HUES64 (cell line): ENCODE results near the gene ITPKA. TPM values are rescaled to one million over a fixed set of nuclear protein-coding genes. Genes with fewer than 3 reads are reported as not detected.
"Not testable (repeated sequence)": the region's sequence is repeated elsewhere in the genome, so short reads cannot be mapped to it uniquely, and the experiment has no call there.

Experiments used
- H3K27ac ChIP-seq: 2 replicates; pipeline ENCODE4 v1.7.0; 2013; ENCODE audit warnings: low read depth, low read length, inconsistent platforms
- H3K27me3 ChIP-seq: 2 replicates; pipeline ENCODE4 v1.6.1; 2013; ENCODE audit warnings: mild to moderate bottlenecking, low read length; ENCODE audit not compliant: insufficient read depth
- H3K36me3 ChIP-seq: 2 replicates; pipeline ENCODE4 v1.6.1; 2013; ENCODE audit warnings: mild to moderate bottlenecking, low read length; ENCODE audit not compliant: insufficient read depth
- H3K4me1 ChIP-seq: 2 replicates; pipeline ENCODE4 v1.6.1; 2013; ENCODE audit warnings: mild to moderate bottlenecking, low read length, moderate library complexity; ENCODE audit not compliant: insufficient read depth
- H3K4me3 ChIP-seq: 2 replicates; pipeline ENCODE4 v1.5.1; 2013; ENCODE audit warnings: mild to moderate bottlenecking, low read length, moderate library complexity
- H3K9ac ChIP-seq: 2 replicates; pipeline ENCODE4 v1.6.1; 2013; ENCODE audit warnings: mild to moderate bottlenecking, low read depth, low read length
- H3K9me3 ChIP-seq: 2 replicates; pipeline ENCODE4 v1.6.1; 2013; ENCODE audit warnings: low read depth, low read length; ENCODE audit not compliant: insufficient read depth
- WGBS: fragments of 150-250, 120-280 bp; methylation state at CpG from one replicate; pipeline ENCODE4 v1.1.7; 2013; ENCODE audit warnings: missing lambda C conversion rate; 5-methylcytosine and 5-hydroxymethylcytosine counted together
- polyA plus RNA-seq, 2 experiments: library from polyadenylated mRNA; stranded (reverse); fragments of 50-300 nt; gene quantifications; one replicate each; pipeline ENCODE4 v1.2.3, GENCODE V29; 2013

ITPKA gene
- polyA plus RNA-seq (2013, experiment 1 of 2) = 0.25 TPM
- polyA plus RNA-seq (2013, experiment 2 of 2) = 0.38 TPM

DNA sequence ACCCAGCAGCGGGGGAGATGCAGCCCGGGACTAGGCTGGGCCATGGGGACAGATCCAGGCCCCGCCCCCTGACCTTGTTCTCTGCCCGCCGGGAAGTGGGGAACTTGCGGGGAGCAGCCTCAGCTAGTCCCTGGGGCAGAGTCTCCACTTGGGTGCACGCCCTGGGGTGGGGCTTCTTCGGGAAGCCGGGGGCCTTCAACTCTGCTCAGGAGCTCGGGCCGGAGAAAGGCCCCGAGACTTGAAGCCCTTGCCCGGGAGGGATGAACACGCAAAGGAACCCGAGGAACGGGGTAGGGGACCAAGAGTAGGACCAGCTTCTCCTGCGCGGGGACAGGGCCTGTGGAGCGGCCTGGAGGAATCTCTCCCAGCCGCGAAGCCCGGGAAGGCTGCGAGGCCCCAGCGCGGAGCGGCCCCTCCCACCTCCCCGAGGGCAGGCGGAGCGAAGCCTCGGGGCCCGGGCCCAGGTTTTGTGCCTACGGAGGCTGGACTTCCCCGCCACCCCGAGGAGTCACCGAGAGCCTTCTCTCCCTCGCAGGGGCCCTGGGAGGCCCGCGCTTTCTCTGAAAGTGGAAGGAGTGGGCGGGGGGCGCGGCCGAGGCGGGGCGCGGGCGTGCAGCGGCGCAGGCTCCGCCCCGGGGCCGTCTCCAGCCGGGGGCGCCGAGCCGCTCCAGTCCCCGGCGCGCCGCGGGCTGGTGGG lies at the start of gene ITPKA:
TSS of gene ITPKA (plus strand) at position 670 of the 697 bp plus-strand sequence. CDS start 54 bp downstream, outside the sequence.
- H3K4me1 ChIP-seq = peaks cover 5% of the 10 kb centered on the region
- H3K4me3 ChIP-seq = peak within 1 kb of the TSS; percentile 59
- H3K27me3 ChIP-seq = peaks cover 81% of the 10 kb centered on the region
- H3K9ac ChIP-seq = peak within 1 kb of the TSS; percentile 8; the same call in 1 of the 2 replicates
- H3K27ac ChIP-seq = no peak within 1 kb of the TSS
- WGBS = under 1% methylated on average over 60 of the region's 60 CpGs
- no peaks in the 10 kb centered on the region for H3K36me3 ChIP-seq
- H3K9me3 ChIP-seq = no peaks in the 10 kb centered on the region

DNA sequence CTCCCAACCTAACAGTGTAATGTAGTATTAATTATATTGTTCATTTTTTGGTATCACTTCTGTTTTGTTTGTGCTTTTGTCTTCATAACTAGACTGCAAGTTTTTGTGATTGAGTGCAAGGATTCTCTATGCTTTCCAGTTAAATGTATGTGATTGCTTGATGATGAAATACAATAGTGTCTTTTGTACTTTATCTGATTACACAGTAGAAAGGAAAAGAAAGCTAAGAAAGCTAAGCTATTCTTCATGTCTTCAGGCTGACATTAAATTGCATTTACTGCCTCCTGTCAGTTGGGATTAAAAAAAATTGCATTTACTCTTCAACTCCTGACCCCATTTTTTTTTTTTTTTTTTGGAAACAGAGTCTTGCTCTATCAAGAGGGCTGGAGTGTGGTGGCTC lies 48.3 kb upstream of the ITPKA start:
- no peak overlapping the region for H3K9ac ChIP-seq
- no peak overlapping the region for H3K27ac ChIP-seq
- no peaks in the 10 kb centered on the region for H3K4me1 ChIP-seq
- no peak overlapping the region for H3K4me3 ChIP-seq
- H3K9me3 ChIP-seq = no peaks in the 10 kb centered on the region
- H3K27me3 ChIP-seq = no peaks in the 10 kb centered on the region
- H3K36me3 ChIP-seq = peaks cover 47% of the 10 kb centered on the region

DNA sequence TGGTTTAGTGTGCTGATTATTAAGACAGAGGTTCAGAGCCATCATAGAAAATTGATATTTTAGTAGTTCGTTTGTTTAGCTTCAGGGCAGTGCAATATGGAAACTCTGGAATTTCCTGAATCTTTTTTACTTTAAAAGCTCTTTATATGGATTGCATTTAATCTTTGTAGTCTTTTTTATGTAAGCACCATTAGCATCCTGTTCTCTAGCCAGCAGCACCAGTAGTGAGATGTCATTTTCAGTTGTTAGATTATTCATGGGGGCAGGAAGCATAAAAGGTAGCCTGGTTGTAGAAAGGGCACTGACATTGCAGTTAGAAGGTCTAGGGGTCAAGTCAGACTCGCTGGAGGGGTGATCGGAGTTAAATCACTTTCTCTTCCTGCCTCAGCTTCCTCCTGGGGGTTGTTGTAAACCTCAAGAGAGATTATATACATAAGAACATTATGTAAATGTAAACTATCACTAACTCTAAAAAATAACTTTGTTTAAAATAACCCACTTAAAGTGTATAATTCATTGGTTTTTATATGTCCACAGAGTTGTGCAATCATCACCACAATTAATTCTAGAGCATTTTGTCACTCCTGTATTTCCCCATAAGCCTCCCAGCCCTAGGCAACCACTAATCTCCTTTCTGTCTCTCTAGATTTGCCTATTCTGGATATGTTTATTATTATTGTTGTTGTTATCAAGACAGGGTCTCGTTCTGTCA lies 31.4 kb upstream of the ITPKA start:
- Histone ChIP-seq H3K27me3 (no peaks in the 10 kb centered on the region), H3K4me1 (no peaks in the 10 kb centered on the region), H3K27ac (no peak overlapping the region), H3K9ac (no peak overlapping the region), H3K9me3 (no peaks in the 10 kb centered on the region), H3K36me3 (peaks cover 72% of the 10 kb centered on the region), H3K4me3 (no peak overlapping the region)
- 92% methylated on average over 3 of the region's 4 CpGs for WGBS

DNA sequence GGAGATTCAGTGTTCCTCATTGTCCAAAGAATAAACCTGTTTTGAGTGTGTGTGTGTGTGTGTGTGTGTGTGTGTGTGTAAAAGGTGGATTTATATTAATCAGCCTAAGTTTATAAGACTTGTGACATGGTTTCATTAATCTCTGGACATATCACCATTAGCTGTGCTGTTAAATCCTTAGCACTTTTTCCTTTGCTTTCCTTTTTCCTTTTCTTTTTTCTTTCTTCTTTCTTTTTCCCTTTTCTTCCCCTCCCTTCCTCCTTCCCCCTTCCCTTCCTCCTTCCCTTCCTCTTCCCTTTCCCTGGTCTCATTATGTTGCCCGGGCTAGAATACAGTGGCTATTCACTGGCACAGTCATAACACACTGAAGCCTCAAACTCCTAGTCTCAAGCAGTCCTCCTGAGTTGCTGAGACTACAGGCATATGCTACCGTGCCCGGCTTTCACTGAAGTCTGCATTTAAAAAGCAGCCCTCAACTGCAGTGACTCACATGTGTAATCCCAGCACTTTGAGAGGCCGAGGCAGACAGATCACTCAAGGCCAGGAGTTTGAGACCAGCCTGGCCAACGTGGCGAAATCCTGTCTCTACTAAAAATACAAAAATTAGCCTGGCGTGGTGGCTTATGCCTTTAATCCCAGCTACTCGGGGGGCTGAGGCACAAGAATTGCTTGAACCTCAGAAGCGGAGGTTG lies 28.6 kb upstream of the ITPKA start:
- Histone ChIP-seq H3K4me3 (no peak overlapping the region), H3K9ac (no peak overlapping the region), H3K9me3 (no peaks in the 10 kb centered on the region), H3K27me3 (no peaks in the 10 kb centered on the region), H3K4me1 (no peaks in the 10 kb centered on the region), H3K27ac (no peak overlapping the region), H3K36me3 (peaks cover 68% of the 10 kb centered on the region)
- WGBS = 82% methylated on average over 9 of the region's 9 CpGs

DNA sequence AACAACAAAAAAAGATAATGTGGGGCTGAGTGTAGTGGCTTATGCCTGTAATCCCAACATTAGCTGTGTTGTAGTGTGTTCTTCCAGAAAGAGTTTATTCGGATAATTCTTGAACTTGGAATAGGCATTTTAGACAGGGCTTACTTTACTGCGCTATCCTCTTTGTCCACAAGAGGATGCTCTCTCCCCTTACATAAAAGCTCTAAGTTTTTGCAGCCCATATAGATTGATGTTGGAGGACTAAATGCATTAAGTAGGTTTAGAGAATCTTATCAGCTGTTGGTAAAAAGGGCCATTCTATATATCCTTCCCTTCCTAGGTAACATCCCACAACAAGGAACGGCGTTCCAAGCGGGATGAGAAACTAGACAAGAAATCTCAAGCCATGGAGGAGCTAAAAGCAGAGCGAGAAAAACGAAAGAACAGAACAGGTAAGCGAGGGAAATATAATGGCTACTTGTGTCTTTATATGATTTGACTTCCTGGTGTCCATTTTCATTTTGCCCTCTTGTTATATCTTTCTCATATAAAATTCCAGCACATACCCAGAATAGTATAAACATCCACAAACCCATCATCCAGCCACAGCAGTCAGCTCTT lies 27.8 kb upstream of the ITPKA start:
- Histone ChIP-seq H3K36me3 (peaks cover 71% of the 10 kb centered on the region), H3K27me3 (no peaks in the 10 kb centered on the region), H3K9ac (no peak overlapping the region), H3K4me3 (no peak overlapping the region), H3K9me3 (no peaks in the 10 kb centered on the region), H3K27ac (no peak overlapping the region), H3K4me1 (no peaks in the 10 kb centered on the region)
- 95% methylated on average over 8 of the region's 8 CpGs for WGBS

DNA sequence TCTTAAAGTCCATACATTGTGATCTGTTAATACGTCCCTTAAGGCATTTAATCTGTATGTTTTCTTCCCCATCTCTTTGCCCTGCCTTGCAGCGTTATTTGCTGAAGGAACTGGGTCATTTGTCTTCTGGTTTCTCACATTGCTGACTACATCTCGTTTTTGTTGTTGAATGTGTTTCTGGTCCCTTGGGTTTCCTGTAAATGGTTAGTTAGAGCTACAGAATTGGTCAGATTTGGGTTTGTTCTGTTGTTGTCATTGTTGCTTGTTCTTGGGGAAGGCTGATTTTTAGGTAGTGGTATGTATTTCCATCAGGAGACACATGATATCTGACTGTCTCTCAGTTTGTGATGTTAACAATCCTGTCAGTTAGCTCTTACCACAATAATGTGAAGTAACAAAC lies 27.0 kb upstream of the ITPKA start:
- Histone ChIP-seq H3K27ac (no peak overlapping the region), H3K27me3 (no peaks in the 10 kb centered on the region), H3K9me3 (no peaks in the 10 kb centered on the region), H3K4me1 (no peaks in the 10 kb centered on the region), H3K4me3 (no peak overlapping the region), H3K36me3 (peaks cover 79% of the 10 kb centered on the region), H3K9ac (no peak overlapping the region)
- 97% methylated on average over 3 of the region's 3 CpGs for WGBS

DNA sequence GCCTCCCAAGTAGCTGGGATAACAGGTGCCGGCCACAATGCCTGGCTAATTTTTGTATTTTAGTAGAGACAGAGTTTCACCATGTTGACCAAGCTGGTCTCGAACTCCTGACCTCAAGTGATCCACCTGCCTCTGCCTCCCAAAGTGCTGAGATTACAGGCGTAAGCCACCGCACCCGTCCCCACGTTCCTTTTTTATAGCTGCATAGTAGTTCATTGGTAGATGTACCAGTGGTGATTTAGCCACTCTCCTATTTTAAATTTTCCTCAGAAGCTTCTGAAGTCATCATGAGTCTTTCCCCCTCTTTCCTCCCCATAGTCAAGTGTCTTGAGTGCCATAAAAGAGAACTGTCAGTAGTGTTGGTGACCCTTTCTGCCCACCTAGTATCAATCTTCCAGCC lies 24.0 kb upstream of the ITPKA start:
- WGBS = 99% methylated on average over 6 of the region's 6 CpGs
- H3K36me3 ChIP-seq = peaks cover 79% of the 10 kb centered on the region

DNA sequence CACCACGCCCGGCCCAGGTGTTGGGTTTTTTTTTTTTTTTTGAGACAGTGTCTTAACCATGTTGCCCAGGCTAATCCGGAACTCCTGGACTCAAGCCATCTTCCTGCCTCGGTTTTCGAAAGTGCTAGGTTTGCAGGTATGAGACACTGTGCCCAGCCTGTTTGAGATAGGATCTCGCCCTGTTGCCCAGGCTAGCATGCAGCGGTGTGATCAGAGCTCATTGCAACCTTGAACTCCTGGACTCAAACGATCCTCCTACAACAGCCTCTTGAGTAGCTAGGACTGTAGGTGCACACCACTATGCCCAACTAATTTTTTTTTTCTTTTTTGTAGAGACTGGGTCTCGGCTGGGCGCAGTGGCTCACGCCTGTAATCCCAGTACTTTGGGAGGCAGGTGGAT lies 20.3 kb upstream of the ITPKA start:
- Histone ChIP-seq H3K9ac (no peak overlapping the region), H3K36me3 (peaks cover 86% of the 10 kb centered on the region), H3K9me3 (no peaks in the 10 kb centered on the region), H3K27ac (no peak overlapping the region), H3K4me1 (no peaks in the 10 kb centered on the region), H3K4me3 (no peak overlapping the region), H3K27me3 (no peaks in the 10 kb centered on the region)
- WGBS = 97% methylated on average over 11 of the region's 11 CpGs

More for the DNA sequence above, 24.0 kb upstream of the ITPKA start:
- not testable (repeated sequence) for H3K9ac ChIP-seq, H3K27me3 ChIP-seq, H3K4me3 ChIP-seq, H3K4me1 ChIP-seq, H3K27ac ChIP-seq, H3K9me3 ChIP-seq

DNA sequence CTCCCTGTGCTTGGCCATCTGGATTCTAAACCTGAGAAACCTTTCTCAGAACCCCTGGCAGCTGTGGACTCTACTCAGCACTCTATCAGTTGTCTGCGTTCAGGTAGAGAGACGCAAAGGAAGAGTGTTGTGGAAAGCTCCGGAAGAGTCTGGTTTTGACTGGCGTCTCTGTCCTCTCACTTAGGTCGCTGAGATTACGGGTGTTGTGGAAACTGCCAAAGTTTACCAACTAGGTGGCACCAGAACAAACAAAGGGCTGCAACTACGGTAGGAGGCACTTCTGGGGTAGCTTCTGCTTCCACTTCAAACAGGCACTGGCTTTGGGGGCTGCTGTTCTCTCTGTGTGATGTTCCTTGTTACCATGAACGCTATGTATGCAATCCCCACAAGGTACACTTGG lies 19.2 kb upstream of the ITPKA start:
- H3K9me3 ChIP-seq = no peaks in the 10 kb centered on the region
- H3K9ac ChIP-seq = no peak overlapping the region
- peaks cover 86% of the 10 kb centered on the region for H3K36me3 ChIP-seq
- no peak overlapping the region for H3K4me3 ChIP-seq
- WGBS = 97% methylated on average over 8 of the region's 8 CpGs
- no peaks in the 10 kb centered on the region for H3K27me3 ChIP-seq
- no peaks in the 10 kb centered on the region for H3K4me1 ChIP-seq
- no peak overlapping the region for H3K27ac ChIP-seq

DNA sequence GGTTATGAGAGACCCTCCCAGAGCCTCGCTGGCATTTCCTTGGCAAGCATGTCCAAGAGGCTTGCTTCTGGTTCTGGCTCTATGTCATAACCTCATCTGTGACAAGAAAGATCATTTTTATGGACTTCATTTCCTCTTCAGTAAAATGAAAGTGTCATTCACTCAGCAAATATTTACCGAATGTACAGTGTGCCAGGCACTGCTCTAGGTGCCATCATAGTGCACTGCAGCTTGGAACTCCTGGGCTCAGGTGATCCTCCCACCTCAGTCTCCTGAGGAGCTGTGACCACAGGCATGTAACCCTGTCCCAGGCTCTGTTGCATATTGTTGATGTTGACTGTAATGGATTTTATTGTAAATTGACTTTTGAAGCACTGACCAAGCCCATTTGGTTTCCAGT lies 18.7 kb upstream of the ITPKA start:
- 98% methylated on average over 2 of the region's 2 CpGs for WGBS
- no peaks in the 10 kb centered on the region for H3K9me3 ChIP-seq
- no peaks in the 10 kb centered on the region for H3K27me3 ChIP-seq
- H3K36me3 ChIP-seq = peaks cover 86% of the 10 kb centered on the region
- H3K9ac ChIP-seq = no peak overlapping the region
- H3K4me1 ChIP-seq = no peaks in the 10 kb centered on the region
- H3K4me3 ChIP-seq = no peak overlapping the region
- no peak overlapping the region for H3K27ac ChIP-seq
